GM12878 (cell line): Measurements from ENCODE around the gene XCR1. TPM values are rescaled to one million over a fixed set of nuclear protein-coding genes. Genes with fewer than 3 reads are reported as not detected.
"Not testable (repeated sequence)": the region's sequence is repeated elsewhere in the genome, so short reads cannot be mapped to it uniquely, and the experiment has no call there.

Experiments
- ATAC-seq: fragments of 200-7000 bp; cut with Tn5 transposase; 3 replicates; pipeline ENCODE4 v1.9.1; 2020; ENCODE audit warnings: mild to moderate bottlenecking, moderate library complexity
- BruUV-seq: library from RNA; stranded (reverse); fragments of 400-500 nt; replicated peaks from 2 replicates; lab custom pipeline; 2021; lab: Mats Ljungman, UMichigan
- CTCF ChIA-PET: fragments of 300-600 bp; sonication (Branson Sonifier 250); formaldehyde crosslinking; extraction: SDS; loops from one replicate; lab custom pipeline; 2021; ENCODE audit warnings: inconsistent platforms; lab: Yijun Ruan, JAX
- POLR2A ChIA-PET: fragments of 350-600 bp; formaldehyde crosslinking; extraction: SDS; loops from one replicate; lab custom pipeline; 2021; ENCODE audit warnings: inconsistent platforms; lab: Charles Lee
- RAD21 ChIA-PET: fragments of 300-600 bp; sonication (Branson Sonifier 250); formaldehyde crosslinking; loops from one replicate; lab custom pipeline; 2023; ENCODE audit warnings: antibody characterized with exemption; ENCODE audit not compliant: unreplicated experiment; lab: Charles Lee
- SMC1A ChIA-PET: fragments of 300-600 bp; sonication (Branson Sonifier 250); formaldehyde crosslinking; loops from one replicate; lab custom pipeline; 2023; ENCODE audit not compliant: unreplicated experiment, uncharacterized antibody; lab: Charles Lee
- DNase-seq: peaks from one replicate; pipeline ENCODE4 v3.0.0-alpha.2; 2011; ENCODE audit warnings: low read depth, low spot score
- FAIRE-seq: peaks from 3 replicates; lab custom pipeline; 2011; peaks lifted over from hg19 to GRCh38; lab: Jason Lieb, UNC
- H2AFZ ChIP-seq: 2 replicates; pipeline ENCODE4 v1.6.0; 2011; ENCODE audit warnings: low read depth, low read length, control low read depth; ENCODE audit not compliant: control insufficient read depth
- H3K27ac ChIP-seq: 2 replicates; pipeline ENCODE4 v1.5.1; 2011; ENCODE audit warnings: control low read depth; ENCODE audit not compliant: control insufficient read depth, insufficient read depth
- H3K27me3 ChIP-seq, 2 experiments: replicated peaks in 1 of 2; 2 replicates each; pipeline versions ENCODE4 v1.6.0 to v1.6.1; 2011; ENCODE audit warnings: low read length in 1 of 2; ENCODE audit not compliant: control insufficient read depth in 2 of 2, insufficient read depth in 2 of 2
- H3K36me3 ChIP-seq, 2 experiments: 2 replicates each; pipeline ENCODE4 v1.5.1; 2011; ENCODE audit warnings: low read length in 1 of 2; ENCODE audit not compliant: control insufficient read depth in 2 of 2, insufficient read depth in 2 of 2
- H3K4me1 ChIP-seq: 2 replicates; pipeline ENCODE4 v1.6.1; 2011; ENCODE audit warnings: mild to moderate bottlenecking, low read length, moderate library complexity, mixed read lengths; ENCODE audit not compliant: control insufficient read depth, insufficient read depth
- H3K4me2 ChIP-seq: 2 replicates; pipeline ENCODE4 v1.6.0; 2011; ENCODE audit warnings: control low read depth; ENCODE audit not compliant: control insufficient read depth, insufficient read depth
- H3K4me3 ChIP-seq: fragments of 200-600 bp; sonication (generic); 2 replicates; pipeline ENCODE4 v1.5.1; 2016
- H3K79me2 ChIP-seq: 2 replicates; pipeline ENCODE4 v1.6.0; 2011; ENCODE audit warnings: low read length; ENCODE audit not compliant: control insufficient read depth, insufficient read depth
- H3K9ac ChIP-seq: 2 replicates; pipeline ENCODE4 v1.8.0; 2011; ENCODE audit warnings: low read length, control low read depth, mixed read lengths; ENCODE audit not compliant: control insufficient read depth, insufficient read depth
- H3K9me3 ChIP-seq: replicated peaks from 3 replicates; pipeline ENCODE4 v1.5.1; 2011; ENCODE audit warnings: mild to moderate bottlenecking, low read length; ENCODE audit not compliant: control insufficient read depth, insufficient read depth
- H4K20me1 ChIP-seq: 2 replicates; pipeline ENCODE4 v1.6.0; 2011; ENCODE audit not compliant: control insufficient read depth, insufficient read depth
- CHD1 ChIP-seq: IDR thresholded peaks from 2 replicates; pipeline ENCODE4 v1.6.1; 2012; ENCODE audit warnings: low read depth, low read length, improper control_type of control experiment
- EZH2 ChIP-seq: IDR thresholded peaks from 2 replicates; pipeline ENCODE4 v1.6.1; 2012; ENCODE audit warnings: low read depth, mild to moderate bottlenecking, control low read depth, inconsistent platforms, low read length, borderline replicate concordance; ENCODE audit not compliant: control insufficient read depth
- GABPA ChIP-seq: IDR thresholded peaks from 2 replicates; pipeline ENCODE4 v1.6.1; 2014; ENCODE audit warnings: antibody characterized with exemption, low read depth, mild to moderate bottlenecking, inconsistent platforms
- RB1 ChIP-seq: fragments of 450-650 bp; formaldehyde crosslinking; IDR thresholded peaks from 2 replicates; pipeline ENCODE4 v1.6.1; 2017; ENCODE audit warnings: mild to moderate bottlenecking, borderline replicate concordance
- SMARCA5 ChIP-seq: fragments of 450-650 bp; IDR thresholded peaks from 2 replicates; pipeline ENCODE4 v1.6.1; 2017; ENCODE audit warnings: mild to moderate bottlenecking
- SREBF1 ChIP-seq: IDR thresholded peaks from 2 replicates; pipeline ENCODE4 v1.6.1; 2012; ENCODE audit warnings: mild to moderate bottlenecking, low read length
- ZNF274 ChIP-seq: IDR thresholded peaks from one replicate; pipeline ENCODE4 v1.8.0; 2011; ENCODE audit not compliant: insufficient read length, insufficient read depth
- ZZZ3 ChIP-seq: IDR thresholded peaks from 2 replicates; pipeline ENCODE4 v1.6.1; 2011; ENCODE audit warnings: low read depth; ENCODE audit not compliant: control insufficient read depth, insufficient read length
- WGBS: methylation state at CpG from one replicate; pipeline ENCODE4 v1.1.6; 2016; ENCODE audit warnings: low lambda C conversion rate; ENCODE audit not compliant: insufficient replicate concordance, insufficient coverage; ENCODE audit errors: missing lambda C conversion rate; 5-methylcytosine and 5-hydroxymethylcytosine counted together
- in situ Hi-C: fragments of 300-500 bp; cut with MboI; formaldehyde crosslinking; loops from 9 replicates; pipeline ENCODE4 v1.14.3; 2018; ENCODE audit warnings: mixed read lengths
- intact Hi-C: fragments of 100-400 bp; cut with micrococcal nuclease; formaldehyde crosslinking; loops from one replicate; pipeline ENCODE4 v1.14.2; 2022; ENCODE audit not compliant: unreplicated experiment
- polyA plus RNA-seq, 11 experiments: library from polyadenylated mRNA; depleted of rRNA in 4 of 11; unstranded in 6 of 11; stranded (reverse) in 5 of 11; fragments of >200 nt; fragmentation: Nextera tagmentation in 4 of 11; fragmentation: Illumina TruSeq in 1 of 11; extraction: Ambion mirVana in 4 of 11; extraction: Trizol in 1 of 11; gene quantifications; 1 replicate in 1 of 11; 2 replicates in 10 of 11; pipeline versions ENCODE4 v1.2.1 to v1.2.3, GENCODE V29; 2011 to 2016; ENCODE audit warnings: inconsistent platforms in 2 of 11, missing spikeins in 2 of 11, low read depth in 1 of 11
- total RNA-seq, 4 experiments: library from RNA; depleted of rRNA in 3 of 4; stranded (reverse); fragments of >200 nt in 3 of 4; fragmentation: Illumina TruSeq in 1 of 4; extraction: Trizol in 1 of 4; gene quantifications; 2 replicates each; pipeline versions ENCODE4 v1.2.1 to v1.2.3, GENCODE V29; 2013 to 2021
- TF ChIP-seq, protein P1 (sequence below): IDR thresholded peaks from 2 replicates; pipeline ENCODE4 v1.6.1; 2011; ENCODE audit warnings: low read depth, mild to moderate bottlenecking, low read length, moderate library complexity, borderline replicate concordance; ENCODE audit errors: extremely low read depth
- TF ChIP-seq, protein P2 (sequence below): fragments of 450-650 bp; formaldehyde crosslinking; IDR thresholded peaks from 2 replicates; pipeline ENCODE4 v1.5.0; 2022; ENCODE audit warnings: mild to moderate bottlenecking, missing genetic modification characterization

XCR1 gene
- total and polyA plus RNA-seq, 10 of the 15 experiments (the other 5 are each of a cell fraction or from before 2014, with no cell fraction given): 0.02 to 0.29 (median 0.13) TPM; not detected in 2

DNA sequence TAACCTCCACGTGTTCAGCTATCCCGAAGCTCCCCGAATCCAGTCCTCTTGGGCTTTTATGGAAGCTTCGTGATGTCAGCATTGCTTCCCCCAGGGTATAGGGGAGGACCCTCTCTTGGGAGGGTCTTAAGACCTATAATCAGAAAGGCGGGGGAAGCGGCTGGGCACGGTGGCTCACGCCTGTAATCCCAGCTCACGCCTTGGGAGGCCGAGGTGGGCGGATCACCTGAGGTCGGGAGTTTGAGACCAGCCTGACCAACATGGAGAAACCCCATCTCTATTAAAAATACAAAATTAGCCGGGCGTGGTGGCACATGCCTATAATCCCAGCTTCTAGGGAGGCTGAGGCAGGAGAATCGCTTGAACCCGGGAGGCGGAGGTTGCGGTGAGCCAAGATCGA, 29.8 kb downstream of the XCR1 start:
- ATAC-seq, H3K4me2 ChIP-seq, H3K9me3 ChIP-seq, H3K27me3 ChIP-seq, intact Hi-C loops, H4K20me1 ChIP-seq, H3K27ac ChIP-seq, in situ Hi-C loops, H3K4me3 ChIP-seq, DNase-seq, H2AFZ ChIP-seq, BruUV-seq, H3K9ac ChIP-seq, FAIRE-seq, POLR2A ChIA-PET, H3K36me3 ChIP-seq, RAD21 ChIA-PET: not testable (repeated sequence)
- CTCF ChIA-PET: interaction anchor here (2.6 kb wide), 1 partner anchor 80 kb away, joined by 15 read pairs; no protein-coding TSS in a partner anchor
- WGBS: 85% methylated on average over 19 of the region's 19 CpGs
- Histone ChIP-seq H3K4me1 (peaks cover 22% of the 10 kb centered on the region), H3K79me2 (peaks cover 16% of the 10 kb centered on the region)
- SMC1A ChIA-PET: interaction anchor here (1.7 to 5.7 kb wide), 2 partner anchors 58 to 61 kb away, joined by 3 to 30 read pairs; no protein-coding TSS in a partner anchor

- Histone ChIP-seq H3K9me3 (no peaks in the 10 kb centered on the region), H3K27ac (peak within 1 kb of the TSS; percentile 90), H3K4me1 (peaks cover 30% of the 10 kb centered on the region), H3K36me3 (no peaks in the 10 kb centered on the region), H4K20me1 (no peaks in the 10 kb centered on the region), H3K4me2 (peak within 1 kb of the TSS; percentile 84), H3K9ac (peak within 1 kb of the TSS; percentile 81), H2AFZ (peak within 1 kb of the TSS; percentile 99), H3K4me3 (peak within 1 kb of the TSS; percentile 79), H3K27me3 (no peaks in the 10 kb centered on the region), H3K79me2 (peaks cover 16% of the 10 kb centered on the region)
- 2% methylated on average over 67 of the region's 67 CpGs for WGBS
- peak; percentile 66 for FAIRE-seq
- intact Hi-C loops (no loop called here), in situ Hi-C loops (no loop called here)
- peak; percentile 59 for DNase-seq
- peak; percentile 94 for ATAC-seq
- ChIA-PET CTCF (interaction anchor here (0.9 to 5.2 kb wide), 10 partner anchors 9 to 131 kb away, joined by 3 to 40 read pairs (median 5); no protein-coding TSS in a partner anchor), RAD21 (interaction anchor here (0.6 to 5.0 kb wide), 13 partner anchors 25 to 1001 kb away, joined by 3 to 32 read pairs (median 4); partner anchors contain the start of genes CCR1 and SACM1L), SMC1A (interaction anchor here (0.6 to 5.7 kb wide), 13 partner anchors 14 to 596 kb away, joined by 3 to 35 read pairs (median 8); no protein-coding TSS in a partner anchor), POLR2A (interaction anchor here (0.6 to 3.0 kb wide), 6 partner anchors 22 to 335 kb away, joined by 3 to 16 read pairs (median 4); partner anchors contain the start of gene CXCR6)
- TSS peak; percentile 89 for BruUV-seq
- peak; percentile 33; the same call in 1 of the 2 replicates for TF ChIP-seq RB1
- no peak for TF ChIP-seq ZZZ3
- TF ChIP-seq, protein P1, sequence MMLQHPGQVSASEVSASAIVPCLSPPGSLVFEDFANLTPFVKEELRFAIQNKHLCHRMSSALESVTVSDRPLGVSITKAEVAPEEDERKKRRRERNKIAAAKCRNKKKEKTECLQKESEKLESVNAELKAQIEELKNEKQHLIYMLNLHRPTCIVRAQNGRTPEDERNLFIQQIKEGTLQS: no peak
- TF ChIP-seq EZH2: no peak
- TF ChIP-seq CHD1: no peak
- no peak for TF ChIP-seq ZNF274
- 0 out of 2 replicates have a peak, but pooled peaks have one; percentile 22 for TF ChIP-seq SMARCA5
- TF ChIP-seq, protein P2, sequence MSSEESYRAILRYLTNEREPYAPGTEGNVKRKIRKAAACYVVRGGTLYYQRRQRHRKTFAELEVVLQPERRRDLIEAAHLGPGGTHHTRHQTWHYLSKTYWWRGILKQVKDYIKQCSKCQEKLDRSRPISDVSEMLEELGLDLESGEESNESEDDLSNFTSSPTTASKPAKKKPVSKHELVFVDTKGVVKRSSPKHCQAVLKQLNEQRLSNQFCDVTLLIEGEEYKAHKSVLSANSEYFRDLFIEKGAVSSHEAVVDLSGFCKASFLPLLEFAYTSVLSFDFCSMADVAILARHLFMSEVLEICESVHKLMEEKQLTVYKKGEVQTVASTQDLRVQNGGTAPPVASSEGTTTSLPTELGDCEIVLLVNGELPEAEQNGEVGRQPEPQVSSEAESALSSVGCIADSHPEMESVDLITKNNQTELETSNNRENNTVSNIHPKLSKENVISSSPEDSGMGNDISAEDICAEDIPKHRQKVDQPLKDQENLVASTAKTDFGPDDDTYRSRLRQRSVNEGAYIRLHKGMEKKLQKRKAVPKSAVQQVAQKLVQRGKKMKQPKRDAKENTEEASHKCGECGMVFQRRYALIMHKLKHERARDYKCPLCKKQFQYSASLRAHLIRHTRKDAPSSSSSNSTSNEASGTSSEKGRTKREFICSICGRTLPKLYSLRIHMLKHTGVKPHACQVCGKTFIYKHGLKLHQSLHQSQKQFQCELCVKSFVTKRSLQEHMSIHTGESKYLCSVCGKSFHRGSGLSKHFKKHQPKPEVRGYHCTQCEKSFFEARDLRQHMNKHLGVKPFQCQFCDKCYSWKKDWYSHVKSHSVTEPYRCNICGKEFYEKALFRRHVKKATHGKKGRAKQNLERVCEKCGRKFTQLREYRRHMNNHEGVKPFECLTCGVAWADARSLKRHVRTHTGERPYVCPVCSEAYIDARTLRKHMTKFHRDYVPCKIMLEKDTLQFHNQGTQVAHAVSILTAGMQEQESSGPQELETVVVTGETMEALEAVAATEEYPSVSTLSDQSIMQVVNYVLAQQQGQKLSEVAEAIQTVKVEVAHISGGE (CRISPR knock-in tag): no peak
- peak; percentile 49; the same call in 1 of the 2 replicates for TF ChIP-seq GABPA
- peak; percentile 54 for TF ChIP-seq SREBF1
These were observed 31.8 kb downstream of the XCR1 start, which contains the start of gene FYCO1 for GRCh38 chr3:45995236-45996192. Gene FYCO1, minus strand, starts transcription at chr3:45995824. Its CDS starts 10,914 bp downstream, at chr3:45984910.
